GM12891 (cell line): ENCODE measurements around the gene MAPK14.

ENCODE experiments used
- POLR2A ChIP-seq: IDR thresholded peaks from 2 replicates; pipeline ENCODE4 v1.6.1; 2011; ENCODE audit warnings: low read depth, low read length, control low read depth
- POLR2AphosphoS5 ChIP-seq: IDR thresholded peaks from 2 replicates; pipeline ENCODE4 v1.6.1; 2011; ENCODE audit warnings: low read depth, low read length, control low read depth
- POU2F2 ChIP-seq: IDR thresholded peaks from 2 replicates; pipeline ENCODE4 v1.6.1; 2011; ENCODE audit warnings: low read depth, mild to moderate bottlenecking, control low read depth, low read length, moderate library complexity
- SPI1 ChIP-seq: IDR thresholded peaks from 2 replicates; pipeline ENCODE4 v1.6.1; 2011; ENCODE audit warnings: low read depth, low read length, control low read depth
- TAF1 ChIP-seq: IDR thresholded peaks from 2 replicates; pipeline ENCODE4 v1.6.1; 2011; ENCODE audit warnings: low read depth, low read length, control low read depth

DNA sequence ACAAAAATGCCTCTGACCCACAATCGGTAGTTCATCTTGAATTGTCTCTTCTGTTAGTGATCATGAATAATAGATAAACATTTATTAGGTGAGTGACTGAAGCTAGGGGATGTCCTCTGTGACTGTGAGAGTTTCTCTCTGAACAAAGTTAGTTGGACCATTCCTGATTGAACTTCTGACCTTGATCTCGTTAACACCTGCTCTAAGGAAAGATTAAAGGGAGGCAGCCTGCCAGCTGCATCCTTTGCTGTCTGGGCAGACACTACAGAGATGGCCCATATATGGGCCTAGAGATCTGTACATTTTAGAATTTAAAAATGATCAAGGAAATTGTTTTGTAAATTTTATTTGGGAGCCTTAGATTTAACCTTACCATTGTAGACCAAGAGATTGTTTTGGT, 27.3 kb downstream of the MAPK14 start:
- TF ChIP-seq POLR2A (no peak), POLR2AphosphoS5 (no peak), SPI1 (no peak), POU2F2 (no peak), TAF1 (no peak)
